ENCODE results near the gene OGDH.

DNA sequence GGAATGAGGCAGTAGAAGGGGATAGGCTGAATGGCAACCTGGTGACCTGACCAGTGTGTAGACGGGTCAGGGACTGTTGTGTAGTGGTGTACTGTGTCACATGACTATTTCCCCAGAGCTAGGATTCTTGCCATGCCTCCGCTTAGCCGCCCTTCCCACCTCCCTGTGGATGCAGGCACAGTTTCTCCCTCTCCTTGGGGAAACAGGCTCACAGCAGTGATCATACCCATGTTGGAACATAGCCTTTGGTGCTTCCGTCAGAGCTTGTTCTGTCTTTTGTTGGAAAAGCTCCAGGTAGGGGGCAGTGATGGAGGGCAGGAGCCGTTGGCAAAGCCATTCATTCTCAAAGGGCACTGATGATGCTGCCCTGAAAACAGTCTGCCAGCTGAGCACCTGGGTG is 44.3 kb downstream of the OGDH start:
- TF ChIP-seq TAF1 (IDR thresholded peaks at IDR 0.05; ENCODE audit: low read depth) (no peak), YY1 (IDR thresholded peaks at IDR 0.05; ENCODE audit: low read depth) (no peak)
